Upper lobe of left lung (tissue), 4 donors: ENCODE results near the gene CDH6.

Experiments
- EP300 ChIP-seq, 4 donors: sonication (generic); formaldehyde crosslinking; IDR thresholded peaks; one replicate each; pipeline ENCODE4 v1.5.1; 2017; ENCODE audit warnings: antibody characterized with exemption in 4 of 4, control low read depth in 2 of 4
- POLR2A ChIP-seq, 4 donors: fragments of 450-650 bp; IDR thresholded peaks; one replicate each; pipeline ENCODE4 v1.5.1; 2016 to 2017; ENCODE audit warnings: antibody characterized with exemption in 4 of 4, mild to moderate bottlenecking in 2 of 4
- POLR2AphosphoS5 ChIP-seq, 2 donors: sonication (generic); formaldehyde crosslinking; IDR thresholded peaks; one replicate each; pipeline ENCODE4 v1.5.1; 2017; ENCODE audit warnings: antibody characterized with exemption in 2 of 2
- TF ChIP-seq, protein P1 (sequence below), 6 experiments: fragments of 450-650 bp in 4 of 6; fragments of 200-600 bp in 2 of 6; sonication (generic) in 2 of 6; IDR thresholded peaks; one replicate each; pipeline ENCODE4 v1.5.1; 2016 to 2019; ENCODE audit warnings: antibody characterized with exemption in 6 of 6

DNA sequence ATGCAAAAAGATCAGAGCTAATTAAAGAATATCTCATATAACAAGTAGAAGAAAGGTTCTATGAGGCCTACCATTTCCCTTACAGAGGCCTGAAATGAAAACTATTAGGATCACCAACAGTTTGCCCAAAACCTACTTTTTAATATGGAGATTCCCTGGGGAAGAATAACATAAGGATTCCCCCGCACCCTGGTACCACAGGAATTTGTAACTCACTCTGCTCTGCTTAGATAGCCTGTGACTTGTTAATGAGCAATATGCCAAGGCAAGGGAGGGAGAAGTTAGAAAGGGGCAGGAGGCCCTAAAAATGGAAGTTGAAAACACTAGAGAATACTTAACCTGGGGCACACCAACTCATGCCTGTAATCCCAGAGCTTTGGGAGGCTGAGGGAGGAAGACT, 107.0 kb downstream of the CDH6 start:
- no peak for TF ChIP-seq POLR2A (IDR thresholded peaks at IDR 0.05)
- TF ChIP-seq EP300 (IDR thresholded peaks at IDR 0.05) = no peak
- TF ChIP-seq POLR2AphosphoS5 (IDR thresholded peaks at IDR 0.05) = no peak
- TF ChIP-seq, protein P1, sequence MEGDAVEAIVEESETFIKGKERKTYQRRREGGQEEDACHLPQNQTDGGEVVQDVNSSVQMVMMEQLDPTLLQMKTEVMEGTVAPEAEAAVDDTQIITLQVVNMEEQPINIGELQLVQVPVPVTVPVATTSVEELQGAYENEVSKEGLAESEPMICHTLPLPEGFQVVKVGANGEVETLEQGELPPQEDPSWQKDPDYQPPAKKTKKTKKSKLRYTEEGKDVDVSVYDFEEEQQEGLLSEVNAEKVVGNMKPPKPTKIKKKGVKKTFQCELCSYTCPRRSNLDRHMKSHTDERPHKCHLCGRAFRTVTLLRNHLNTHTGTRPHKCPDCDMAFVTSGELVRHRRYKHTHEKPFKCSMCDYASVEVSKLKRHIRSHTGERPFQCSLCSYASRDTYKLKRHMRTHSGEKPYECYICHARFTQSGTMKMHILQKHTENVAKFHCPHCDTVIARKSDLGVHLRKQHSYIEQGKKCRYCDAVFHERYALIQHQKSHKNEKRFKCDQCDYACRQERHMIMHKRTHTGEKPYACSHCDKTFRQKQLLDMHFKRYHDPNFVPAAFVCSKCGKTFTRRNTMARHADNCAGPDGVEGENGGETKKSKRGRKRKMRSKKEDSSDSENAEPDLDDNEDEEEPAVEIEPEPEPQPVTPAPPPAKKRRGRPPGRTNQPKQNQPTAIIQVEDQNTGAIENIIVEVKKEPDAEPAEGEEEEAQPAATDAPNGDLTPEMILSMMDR (IDR thresholded peaks at IDR 0.05) = no peak
